22Rv1 (cell line): ENCODE results near the gene SMCP.

ENCODE experiments used
- H3K27ac ChIP-seq: fragments of 450-650 bp; 2 replicates; pipeline ENCODE4 v1.5.1; 2017
- ZFX ChIP-seq: fragments of 450-650 bp; IDR thresholded peaks from 2 replicates; pipeline ENCODE4 v1.6.1; 2017; ENCODE audit warnings: antibody characterized with exemption, borderline replicate concordance
- TF ChIP-seq, protein P1 (sequence below): fragments of 450-650 bp; IDR thresholded peaks from 2 replicates; pipeline ENCODE4 v1.5.1; 2017; ENCODE audit warnings: mild to moderate bottlenecking

The SMCP gene, protein sequence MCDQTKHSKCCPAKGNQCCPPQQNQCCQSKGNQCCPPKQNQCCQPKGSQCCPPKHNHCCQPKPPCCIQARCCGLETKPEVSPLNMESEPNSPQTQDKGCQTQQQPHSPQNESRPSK

DNA sequence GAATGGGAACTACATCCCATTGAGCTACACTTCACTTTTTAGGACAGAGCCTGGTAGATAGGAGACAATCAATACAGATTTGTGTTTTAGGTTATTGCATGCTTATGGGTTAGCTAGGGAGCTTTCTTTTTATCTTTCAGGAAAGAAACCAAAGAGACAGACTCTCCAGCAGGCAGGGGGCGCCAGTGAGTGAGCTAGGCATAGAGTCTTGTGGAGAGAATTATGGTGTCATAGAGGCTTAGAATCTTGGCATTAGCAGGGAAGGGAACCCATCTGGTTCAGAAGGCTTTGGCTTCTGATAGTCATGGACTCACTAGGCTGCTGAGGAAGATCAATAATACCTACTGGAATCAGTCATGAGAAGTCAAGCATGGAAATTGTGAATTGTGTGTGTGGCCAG lies at the start of gene SMCP:
TSS of gene SMCP (plus strand) at position 281 of the 400 bp plus-strand sequence. CDS start 6,101 bp downstream, outside the sequence.
- no peak for TF ChIP-seq ZFX
- TF ChIP-seq, protein P1, sequence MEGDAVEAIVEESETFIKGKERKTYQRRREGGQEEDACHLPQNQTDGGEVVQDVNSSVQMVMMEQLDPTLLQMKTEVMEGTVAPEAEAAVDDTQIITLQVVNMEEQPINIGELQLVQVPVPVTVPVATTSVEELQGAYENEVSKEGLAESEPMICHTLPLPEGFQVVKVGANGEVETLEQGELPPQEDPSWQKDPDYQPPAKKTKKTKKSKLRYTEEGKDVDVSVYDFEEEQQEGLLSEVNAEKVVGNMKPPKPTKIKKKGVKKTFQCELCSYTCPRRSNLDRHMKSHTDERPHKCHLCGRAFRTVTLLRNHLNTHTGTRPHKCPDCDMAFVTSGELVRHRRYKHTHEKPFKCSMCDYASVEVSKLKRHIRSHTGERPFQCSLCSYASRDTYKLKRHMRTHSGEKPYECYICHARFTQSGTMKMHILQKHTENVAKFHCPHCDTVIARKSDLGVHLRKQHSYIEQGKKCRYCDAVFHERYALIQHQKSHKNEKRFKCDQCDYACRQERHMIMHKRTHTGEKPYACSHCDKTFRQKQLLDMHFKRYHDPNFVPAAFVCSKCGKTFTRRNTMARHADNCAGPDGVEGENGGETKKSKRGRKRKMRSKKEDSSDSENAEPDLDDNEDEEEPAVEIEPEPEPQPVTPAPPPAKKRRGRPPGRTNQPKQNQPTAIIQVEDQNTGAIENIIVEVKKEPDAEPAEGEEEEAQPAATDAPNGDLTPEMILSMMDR: peak; percentile 71

DNA sequence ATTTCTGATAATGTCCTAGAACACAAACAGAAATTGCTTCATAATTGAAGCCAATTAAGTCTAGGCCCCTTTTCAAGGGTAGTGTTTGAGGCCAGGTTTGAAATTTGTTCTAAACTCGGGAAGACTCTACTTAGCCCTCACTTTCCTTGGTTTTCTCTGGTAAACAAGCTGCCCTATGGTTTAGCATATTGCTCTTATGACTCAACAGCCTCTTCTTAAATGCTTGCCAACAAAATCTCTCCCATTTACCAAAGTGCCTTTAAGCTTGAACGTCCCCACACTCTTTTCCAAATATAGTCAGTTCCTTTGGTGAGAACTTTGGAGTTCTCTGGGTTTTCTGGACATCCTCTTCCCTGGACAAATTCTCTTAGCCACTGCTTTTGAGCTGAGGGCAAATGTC lies 41.3 kb upstream of the SMCP start:
- TF ChIP-seq, protein P1: no peak
- no peak for TF ChIP-seq ZFX
- H3K27ac ChIP-seq: no peak overlapping the region

More for the DNA sequence above, at the start of gene SMCP:
- H3K27ac ChIP-seq: no peak within 1 kb of the TSS

DNA sequence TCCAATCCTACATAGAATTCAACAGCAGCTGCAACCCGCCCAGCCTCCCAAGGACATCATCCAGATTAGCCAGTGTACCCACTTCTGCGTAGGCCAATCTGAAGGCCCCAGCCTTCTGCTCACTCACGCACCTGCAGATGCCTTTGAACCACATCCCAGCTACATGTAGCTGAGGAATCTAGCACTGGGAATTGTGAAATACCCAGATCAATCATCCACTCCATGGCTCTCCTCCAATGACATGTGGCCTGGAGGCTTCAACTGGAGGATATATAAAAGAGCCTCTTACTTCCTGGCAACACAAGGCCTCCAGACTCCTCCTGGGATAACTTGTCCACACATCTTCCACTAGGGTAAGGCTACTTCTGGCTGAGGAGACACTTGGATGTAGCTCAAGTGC lies 35.6 kb upstream of the SMCP start, which contains the start of gene LCE6A:
TSS of gene LCE6A (plus strand) at position 301 of the 400 bp plus-strand sequence. CDS start 665 bp downstream, outside the sequence.
- TF ChIP-seq, protein P1: no peak
- TF ChIP-seq ZFX: no peak
- H3K27ac ChIP-seq: no peak within 1 kb of the TSS

DNA sequence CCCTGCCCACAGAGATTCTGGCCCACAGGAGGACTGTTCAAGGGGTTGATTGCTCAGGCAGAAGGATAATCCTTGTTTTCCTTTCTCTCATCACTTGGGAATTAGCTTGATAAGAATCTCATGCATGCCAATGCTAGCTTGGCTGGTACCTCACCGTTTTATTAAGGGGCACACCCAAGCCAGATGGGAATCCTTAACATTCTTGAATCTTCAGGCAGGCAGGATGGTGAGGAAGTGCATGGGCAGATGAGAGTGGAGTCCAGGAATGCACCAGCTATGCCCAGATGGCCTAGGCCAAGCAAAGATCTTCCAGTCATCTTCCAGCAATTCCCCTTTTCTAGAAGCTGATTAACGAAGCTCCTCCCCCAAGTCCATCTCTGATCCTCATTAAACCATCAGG lies 22.5 kb upstream of the SMCP start:
- TF ChIP-seq ZFX: no peak
- TF ChIP-seq, protein P1: no peak

DNA sequence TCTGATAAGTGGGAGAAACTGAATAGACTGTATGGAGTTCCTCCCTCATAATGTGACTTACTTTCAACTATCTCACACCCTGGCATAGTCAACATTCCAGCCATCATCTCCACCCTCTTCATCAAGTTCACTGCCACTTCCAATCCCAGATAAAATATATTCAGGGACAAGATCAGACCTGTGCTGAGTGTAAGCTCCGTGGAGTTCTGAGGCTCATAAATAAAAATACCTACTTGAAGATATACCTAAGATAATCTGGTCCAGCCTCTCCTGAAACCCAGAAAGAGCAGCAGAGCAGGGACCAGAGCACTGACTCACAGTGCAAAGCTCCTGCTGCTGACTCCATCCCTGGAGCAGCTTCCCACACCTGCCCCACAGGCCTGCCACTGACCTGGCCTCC lies 20.1 kb upstream of the SMCP start:
- no peak overlapping the region for H3K27ac ChIP-seq
- TF ChIP-seq ZFX: no peak
- TF ChIP-seq, protein P1: no peak

More for the DNA sequence above, 22.5 kb upstream of the SMCP start:
- H3K27ac ChIP-seq: no peak overlapping the region

DNA sequence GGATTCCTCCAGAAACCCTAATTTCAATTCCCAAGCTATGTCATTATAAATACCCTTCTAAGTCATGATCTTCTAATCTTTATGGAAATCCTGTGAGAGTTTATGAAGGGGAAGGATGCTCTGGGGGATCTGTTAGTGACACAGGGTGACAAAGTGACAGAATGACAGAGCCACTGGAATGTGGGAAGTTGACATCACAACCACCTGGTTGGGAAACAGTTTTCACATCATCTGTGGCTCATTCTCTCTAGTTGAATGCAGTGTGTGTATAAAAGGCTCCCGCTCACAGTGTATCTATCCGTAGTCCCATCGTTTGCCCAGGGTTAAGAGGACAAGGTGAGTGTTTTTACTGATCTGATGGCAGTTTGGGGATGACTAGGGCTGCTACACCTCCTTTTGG lies 18.4 kb upstream of the SMCP start, which contains the start of gene LCE7A:
TSS of gene LCE7A (plus strand) at position 301 of the 400 bp plus-strand sequence. CDS start 702 bp downstream, outside the sequence.
- no peak within 1 kb of the TSS for H3K27ac ChIP-seq
- no peak for TF ChIP-seq ZFX
- TF ChIP-seq, protein P1: no peak

DNA sequence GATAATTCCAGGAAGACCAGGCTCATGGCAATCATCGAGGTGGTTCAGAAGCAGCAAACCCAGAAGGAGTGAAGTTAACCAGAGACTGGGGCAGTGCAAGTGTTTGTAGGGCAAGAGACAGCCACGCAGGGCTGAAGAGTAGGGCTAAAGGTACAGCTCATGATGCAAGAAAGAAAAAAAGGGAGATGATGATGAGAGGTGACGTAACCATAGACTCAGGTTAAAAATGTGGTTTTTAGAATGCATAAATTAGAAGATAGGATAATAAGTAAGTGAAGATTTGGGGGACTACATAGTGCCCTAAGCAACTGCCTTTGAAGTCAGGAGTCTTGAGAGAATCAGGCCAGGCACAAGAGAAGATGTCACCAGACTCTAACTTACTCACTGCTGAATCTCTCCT lies 18.0 kb upstream of the SMCP start:
- TF ChIP-seq, protein P1: no peak
- TF ChIP-seq ZFX: no peak
- H3K27ac ChIP-seq: no peak overlapping the region
